Sigmoid colon (tissue), 7 donors: ENCODE results near the gene USP21. TPM values are rescaled to one million over a fixed set of nuclear protein-coding genes. Genes with fewer than 3 reads are reported as not detected.

Source experiments
- DNase-seq: peaks from one replicate; pipeline ENCODE4 v3.0.0-alpha.2; 2019
- H3K27ac ChIP-seq, 4 donors: fragments of 200-600 bp; sonication (generic); one replicate each; pipeline ENCODE4 v1.5.1; 2016 to 2019; ENCODE audit warnings: mild to moderate bottlenecking in 1 of 4
- H3K27me3 ChIP-seq, 3 donors: fragments of 200-600 bp; sonication (generic); one replicate each; pipeline ENCODE4 v1.5.1; 2019; ENCODE audit warnings: mild to moderate bottlenecking in 1 of 3
- H3K36me3 ChIP-seq, 4 donors: fragments of 200-600 bp; sonication (generic); one replicate each; pipeline ENCODE4 v1.5.1; 2016 to 2019
- H3K4me1 ChIP-seq, 4 donors: fragments of 200-600 bp; sonication (generic); one replicate each; pipeline ENCODE4 v1.5.1; 2017 to 2019
- H3K4me3 ChIP-seq, 4 donors: fragments of 200-600 bp; sonication (generic); one replicate each; pipeline ENCODE4 v1.5.1; 2017 to 2019; ENCODE audit warnings: mild to moderate bottlenecking in 2 of 4, moderate library complexity in 1 of 4
- H3K9me3 ChIP-seq, 4 donors: fragments of 200-600 bp in 3 of 4; sonication (generic) in 3 of 4; one replicate each; pipeline versions ENCODE4 v1.5.1 to v1.6.1; 2013 to 2019
- EP300 ChIP-seq, 4 donors: sonication (generic); formaldehyde crosslinking; IDR thresholded peaks; one replicate each; pipeline ENCODE4 v1.6.1; 2017; ENCODE audit warnings: antibody characterized with exemption in 4 of 4
- POLR2A ChIP-seq, 2 donors: fragments of 450-650 bp; IDR thresholded peaks; one replicate each; pipeline ENCODE4 v1.6.1; 2016; ENCODE audit warnings: antibody characterized with exemption in 2 of 2, mild to moderate bottlenecking in 2 of 2, moderate library complexity in 2 of 2
- POLR2AphosphoS5 ChIP-seq, 4 donors: sonication (generic); formaldehyde crosslinking; IDR thresholded peaks; one replicate each; pipeline ENCODE4 v1.6.1; 2017; ENCODE audit warnings: antibody characterized with exemption in 4 of 4
- WGBS, 2 donors: extraction: QIAGEN DNeasy Blood & Tissue Kit; methylation state at CpG; one replicate each; pipeline ENCODE4 v1.1.7; 2013; 5-methylcytosine and 5-hydroxymethylcytosine counted together
- intact Hi-C: fragments of 100-400 bp; cut with DNase I; formaldehyde crosslinking; loops from one replicate; pipeline ENCODE4 v1.15.1; 2023
- polyA plus RNA-seq, 3 donors: library from polyadenylated mRNA; stranded (reverse); fragments of 200-250 nt; gene quantifications; one replicate each; pipeline ENCODE4 v1.2.3, GENCODE V29; 2013
- total RNA-seq, 4 donors: library from RNA; depleted of rRNA; stranded (reverse); fragments of >200 nt; gene quantifications; one replicate each; pipeline ENCODE4 v1.1.0, GENCODE V29; 2016
- TF ChIP-seq, protein P1 (sequence below), 4 experiments: fragments of 450-650 bp in 3 of 4; fragments of 200-600 bp in 1 of 4; IDR thresholded peaks; one replicate each; pipeline ENCODE4 v1.5.1; 2016 to 2019; ENCODE audit warnings: antibody characterized with exemption in 4 of 4, mild to moderate bottlenecking in 3 of 4, moderate library complexity in 2 of 4
- donor health status: healthy with polysubstance abuse.
- donor health status: Bipolar disorder and iron deficiency.
- donor health status: healthy.

The USP21 gene
- total and polyA plus RNA-seq, 7 donors = 11.4 to 24.1 (median 16.2) TPM

DNA sequence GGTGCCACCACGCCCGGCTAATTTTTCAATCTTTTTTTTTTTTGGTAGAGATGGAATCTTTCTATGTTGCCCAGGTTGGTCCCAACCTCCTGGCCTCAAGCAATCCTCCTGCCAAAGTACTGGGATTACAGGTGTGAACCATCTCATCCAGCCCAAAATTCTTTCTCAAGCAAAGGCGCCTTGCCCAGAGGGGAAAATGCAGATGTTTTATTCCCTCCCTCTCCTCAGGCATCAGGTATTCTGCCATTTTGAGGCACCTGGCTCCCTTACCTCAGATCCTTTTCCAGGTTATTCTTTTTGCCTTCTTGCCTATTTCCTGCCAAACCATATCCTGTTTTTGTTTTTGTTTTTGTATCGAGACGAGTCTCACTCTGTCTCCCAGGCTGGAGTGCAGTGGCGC, 29.1 kb downstream of the USP21 start:
- Histone ChIP-seq H3K4me3 (no peak overlapping the region), H3K36me3 (peaks cover 0 to 13% (median 0%) of the 10 kb centered on the region in 4 donors), H3K4me1 (peaks cover 0 to 10% (median 4%) of the 10 kb centered on the region in 4 donors), H3K27ac (no peak overlapping the region), H3K9me3 (no peaks in the 10 kb centered on the region), H3K27me3 (no peaks in the 10 kb centered on the region)
- 85 to 88% methylated on average over 6 of the region's 6 CpGs for WGBS, 2 donors
- DNase-seq = no peak
- intact Hi-C loops = no loop called here
- TF ChIP-seq, protein P1, sequence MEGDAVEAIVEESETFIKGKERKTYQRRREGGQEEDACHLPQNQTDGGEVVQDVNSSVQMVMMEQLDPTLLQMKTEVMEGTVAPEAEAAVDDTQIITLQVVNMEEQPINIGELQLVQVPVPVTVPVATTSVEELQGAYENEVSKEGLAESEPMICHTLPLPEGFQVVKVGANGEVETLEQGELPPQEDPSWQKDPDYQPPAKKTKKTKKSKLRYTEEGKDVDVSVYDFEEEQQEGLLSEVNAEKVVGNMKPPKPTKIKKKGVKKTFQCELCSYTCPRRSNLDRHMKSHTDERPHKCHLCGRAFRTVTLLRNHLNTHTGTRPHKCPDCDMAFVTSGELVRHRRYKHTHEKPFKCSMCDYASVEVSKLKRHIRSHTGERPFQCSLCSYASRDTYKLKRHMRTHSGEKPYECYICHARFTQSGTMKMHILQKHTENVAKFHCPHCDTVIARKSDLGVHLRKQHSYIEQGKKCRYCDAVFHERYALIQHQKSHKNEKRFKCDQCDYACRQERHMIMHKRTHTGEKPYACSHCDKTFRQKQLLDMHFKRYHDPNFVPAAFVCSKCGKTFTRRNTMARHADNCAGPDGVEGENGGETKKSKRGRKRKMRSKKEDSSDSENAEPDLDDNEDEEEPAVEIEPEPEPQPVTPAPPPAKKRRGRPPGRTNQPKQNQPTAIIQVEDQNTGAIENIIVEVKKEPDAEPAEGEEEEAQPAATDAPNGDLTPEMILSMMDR (IDR thresholded peaks at IDR 0.05) = no peak
- no peak for TF ChIP-seq EP300 (IDR thresholded peaks at IDR 0.05)
- no peak for TF ChIP-seq POLR2AphosphoS5 (IDR thresholded peaks at IDR 0.05)

DNA sequence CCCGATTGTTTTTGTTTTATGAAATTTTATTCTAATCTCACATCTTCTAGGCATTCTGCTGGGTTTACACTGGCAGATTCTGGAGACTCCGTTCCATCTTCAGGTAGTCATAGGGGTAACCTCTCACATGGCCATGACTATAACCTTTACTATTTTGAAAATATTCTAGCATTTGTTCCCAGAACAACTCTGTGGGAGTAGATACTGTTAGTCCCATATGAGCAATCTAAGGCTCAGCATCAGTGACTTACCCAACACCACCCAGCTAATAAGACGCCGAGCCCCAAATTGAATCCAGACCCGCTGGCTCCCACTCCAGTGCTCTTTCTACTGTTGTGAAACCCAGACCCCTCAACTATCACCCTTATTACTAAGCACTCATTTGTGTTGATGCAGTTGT, 29.7 kb downstream of the USP21 start:
- no peak for DNase-seq
- H3K36me3 ChIP-seq = peaks cover 0 to 15% (median 0%) of the 10 kb centered on the region in 4 donors
- WGBS, 2 donors = 94 to 95% methylated on average over 5 of the region's 5 CpGs
- no peaks in the 10 kb centered on the region for H3K27me3 ChIP-seq
- TF ChIP-seq POLR2A (IDR thresholded peaks at IDR 0.05) (no peak), POLR2AphosphoS5 (IDR thresholded peaks at IDR 0.05) (no peak), EP300 (IDR thresholded peaks at IDR 0.05) (no peak)
- TF ChIP-seq, protein P1 (IDR thresholded peaks at IDR 0.05) = no peak
- no peaks in the 10 kb centered on the region for H3K9me3 ChIP-seq
- peaks cover 0 to 10% (median 4%) of the 10 kb centered on the region in 4 donors for H3K4me1 ChIP-seq
- intact Hi-C loops = no loop called here
- no peak overlapping the region for H3K27ac ChIP-seq
- no peak overlapping the region for H3K4me3 ChIP-seq

DNA sequence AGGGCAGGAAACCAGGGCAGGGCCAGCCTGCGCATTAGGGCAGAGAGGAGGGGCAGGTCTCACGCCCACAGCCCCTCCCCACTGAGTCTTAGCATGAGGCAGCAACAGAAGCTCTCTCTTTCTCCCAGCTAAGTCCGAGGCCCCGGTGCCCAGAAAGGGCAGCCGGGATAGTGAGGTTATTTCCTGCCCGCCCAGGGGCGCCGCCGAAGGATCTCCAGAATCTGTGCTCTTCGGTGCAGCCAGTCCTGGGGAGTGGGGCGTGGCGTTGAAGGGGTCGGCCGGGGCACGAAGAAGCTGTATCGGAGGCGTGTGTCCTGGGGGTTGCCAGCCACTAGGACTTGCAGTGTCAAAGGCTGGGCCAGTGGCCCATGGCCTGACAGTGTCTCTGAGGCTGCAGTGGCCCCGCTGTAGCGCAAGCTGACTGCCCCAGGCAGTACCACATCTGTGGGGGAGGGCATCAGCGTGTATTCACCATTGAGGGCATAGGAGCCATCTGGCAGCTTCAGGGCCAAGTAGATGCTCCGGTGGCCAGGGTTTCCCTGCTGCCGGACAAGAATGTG, 31.7 kb downstream of the USP21 start:
- no peaks in the 10 kb centered on the region for H3K9me3 ChIP-seq
- WGBS, 2 donors = 58 to 69% methylated on average over 22 of the region's 22 CpGs
- DNase-seq = no peak
- intact Hi-C loops = no loop called here
- no peak overlapping the region for H3K27ac ChIP-seq
- no peak for TF ChIP-seq POLR2AphosphoS5 (IDR thresholded peaks at IDR 0.05)
- TF ChIP-seq POLR2A (IDR thresholded peaks at IDR 0.05) = no peak
- TF ChIP-seq, protein P1 (IDR thresholded peaks at IDR 0.05) = no peak
- no peak for TF ChIP-seq EP300 (IDR thresholded peaks at IDR 0.05)
- peaks cover 0 to 15% (median 0%) of the 10 kb centered on the region in 4 donors for H3K36me3 ChIP-seq
- no peak overlapping the region for H3K4me3 ChIP-seq
- H3K27me3 ChIP-seq = no peaks in the 10 kb centered on the region
- peaks cover 0 to 21% (median 5%) of the 10 kb centered on the region in 4 donors for H3K4me1 ChIP-seq

DNA sequence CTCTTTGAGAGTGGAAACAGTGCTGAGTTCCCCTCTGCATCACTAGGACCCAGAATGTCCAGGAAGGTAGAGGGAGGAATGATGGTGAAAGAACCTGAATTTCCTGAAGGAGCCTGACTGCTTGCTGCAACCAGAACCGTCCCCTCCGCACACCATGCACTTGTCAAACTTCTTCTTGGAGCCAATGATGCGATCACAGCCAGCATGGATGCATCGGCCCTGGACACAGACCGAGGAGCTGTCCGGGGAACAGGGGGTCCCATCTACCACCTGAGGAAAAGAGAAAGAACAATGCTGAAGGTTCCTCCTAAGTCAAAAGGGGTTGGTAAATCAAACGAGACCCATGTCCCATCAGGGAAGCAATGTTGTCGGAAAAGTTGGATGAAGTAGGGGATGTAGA, 32.7 kb downstream of the USP21 start:
- no peak for DNase-seq
- peaks cover 0 to 15% (median 0%) of the 10 kb centered on the region in 4 donors for H3K36me3 ChIP-seq
- H3K9me3 ChIP-seq = no peaks in the 10 kb centered on the region
- WGBS, 2 donors = 67 to 80% methylated on average over 8 of the region's 8 CpGs
- intact Hi-C loops = no loop called here
- TF ChIP-seq POLR2A (IDR thresholded peaks at IDR 0.05) = no peak
- no peak for TF ChIP-seq EP300 (IDR thresholded peaks at IDR 0.05)
- TF ChIP-seq, protein P1 (IDR thresholded peaks at IDR 0.05) = no peak
- TF ChIP-seq POLR2AphosphoS5 (IDR thresholded peaks at IDR 0.05) = no peak
- H3K4me1 ChIP-seq = peaks cover 0 to 30% (median 14%) of the 10 kb centered on the region in 4 donors
- H3K27ac ChIP-seq = no peak overlapping the region
- H3K27me3 ChIP-seq = no peaks in the 10 kb centered on the region
- no peak overlapping the region for H3K4me3 ChIP-seq
